Left lung (tissue), 10 donors: ENCODE results near the gene CARNS1. TPM values are rescaled to one million over a fixed set of nuclear protein-coding genes. Genes with fewer than 3 reads are reported as not detected.

Experiments
- ATAC-seq: fragments of 200-7000 bp; cut with Tn5 transposase; one replicate; pipeline ENCODE4 v1.9.1; 2020; ENCODE audit warnings: moderate library complexity
- DNase-seq, 4 donors: peaks; one replicate each; pipeline ENCODE4 v3.0.0-alpha.2; 2013 to 2020
- H3K27ac ChIP-seq, 2 donors: fragments of 200-600 bp; sonication (generic) in 1 of 2; one replicate each; pipeline versions ENCODE4 v1.5.0 to v1.8.0; 2020 to 2021
- H3K27me3 ChIP-seq, 2 donors: fragments of 200-600 bp; sonication (generic) in 1 of 2; one replicate each; pipeline versions ENCODE4 v1.5.0 to v1.8.0; 2020 to 2021
- H3K36me3 ChIP-seq, 2 donors: fragments of 200-600 bp; sonication (generic) in 1 of 2; one replicate each; pipeline versions ENCODE4 v1.5.0 to v1.8.0; 2020 to 2021
- H3K4me1 ChIP-seq, 2 donors: fragments of 200-600 bp; one replicate each; pipeline ENCODE4 v1.8.0; 2021
- H3K4me3 ChIP-seq, 2 donors: fragments of 200-600 bp; sonication (generic) in 1 of 2; one replicate each; pipeline versions ENCODE4 v1.5.0 to v1.8.0; 2020 to 2021; ENCODE audit warnings: mild to moderate bottlenecking in 1 of 2
- H3K9me3 ChIP-seq, 2 donors: fragments of 200-600 bp; sonication (generic) in 1 of 2; one replicate each; pipeline versions ENCODE4 v1.5.0 to v1.8.0; 2020 to 2021
- intact Hi-C, 2 donors: fragments of 100-400 bp; cut with DNase I; formaldehyde crosslinking; loops; one replicate each; pipeline versions ENCODE4 v1.11.2 to v1.14.2; 2022
- polyA plus RNA-seq, 6 donors: library from polyadenylated mRNA; unstranded; fragments of 120-200 nt; gene quantifications; one replicate each; pipeline ENCODE4 v1.2.1, GENCODE V29; 2013; ENCODE audit not compliant: insufficient read length in 6 of 6
- total RNA-seq, 2 donors: library from RNA; stranded (reverse); fragmentation: NEBNext Ultra II Directional; extraction: Animal tissue kit (Norgen Biotek cat#: 25700); gene quantifications; one replicate each; pipeline ENCODE4 v1.2.1, GENCODE V29; 2021
- TF ChIP-seq, protein P1 (sequence below), 2 donors: fragments of 200-600 bp; sonication (generic) in 1 of 2; IDR thresholded peaks; one replicate each; pipeline versions ENCODE4 v1.5.0 to v1.8.0; 2021; ENCODE audit warnings: antibody characterized with exemption in 2 of 2
- donor health status: DM: no; HTN: yes; CAD: no.
- donor health status: DM: no; HTN: no; CAD: no.

The CARNS1 gene
- total and polyA plus RNA-seq, 8 donors, result 0.71 to 5.6 (median 3.1) TPM

DNA sequence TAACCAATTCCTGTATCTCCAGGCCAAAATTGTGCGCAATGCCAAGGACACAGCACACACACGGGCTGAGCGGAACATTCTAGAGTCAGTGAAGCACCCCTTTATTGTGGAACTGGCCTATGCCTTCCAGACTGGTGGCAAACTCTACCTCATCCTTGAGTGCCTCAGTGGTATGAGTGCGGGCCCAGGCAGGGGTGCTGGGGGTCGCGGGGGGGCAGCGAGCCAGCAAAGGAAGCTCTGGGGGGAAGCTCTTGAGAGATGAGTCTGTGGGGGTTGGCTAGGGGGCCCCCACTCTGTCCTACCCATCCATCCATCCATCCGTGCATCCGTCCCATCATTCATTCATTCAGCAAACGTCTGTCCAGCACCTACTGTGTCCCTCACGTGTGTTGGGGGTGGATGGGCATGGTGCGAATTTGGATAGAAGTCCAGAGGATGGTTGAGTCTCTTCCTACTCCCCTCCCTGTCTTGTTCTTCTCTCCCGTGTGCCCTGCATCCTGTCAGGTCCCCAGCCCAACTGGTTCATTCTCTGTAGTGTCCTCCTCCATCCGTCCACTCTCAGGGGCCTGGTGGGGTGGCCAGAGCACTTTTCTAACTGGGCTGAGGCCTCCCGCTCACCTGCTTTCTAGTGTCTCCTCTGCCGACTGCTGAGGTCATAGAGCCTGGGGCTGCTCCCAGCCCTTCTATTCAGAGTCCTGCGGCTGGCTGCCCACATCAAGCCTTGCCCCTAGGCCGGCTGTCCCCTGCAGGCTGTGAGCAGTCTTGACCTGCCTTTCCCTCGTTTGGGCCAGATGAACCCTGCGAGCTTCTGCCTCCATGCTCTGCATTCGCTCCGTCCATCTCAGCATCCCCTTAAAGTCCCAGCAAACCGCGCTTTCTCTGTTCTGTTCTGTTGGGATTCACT, 16.1 kb downstream of the CARNS1 start:
- Histone ChIP-seq H3K36me3 (peaks cover 0 to 71% of the 10 kb centered on the region in 2 donors), H3K4me3 (no peak overlapping the region), H3K4me1 (peaks cover 12 to 37% of the 10 kb centered on the region in 2 donors), H3K27ac (no peak overlapping the region), H3K9me3 (no peaks in the 10 kb centered on the region), H3K27me3 (no peaks in the 10 kb centered on the region)
- intact Hi-C loops, result no loop called here
- ATAC-seq (no peak), DNase-seq (no peak)
- TF ChIP-seq, protein P1, sequence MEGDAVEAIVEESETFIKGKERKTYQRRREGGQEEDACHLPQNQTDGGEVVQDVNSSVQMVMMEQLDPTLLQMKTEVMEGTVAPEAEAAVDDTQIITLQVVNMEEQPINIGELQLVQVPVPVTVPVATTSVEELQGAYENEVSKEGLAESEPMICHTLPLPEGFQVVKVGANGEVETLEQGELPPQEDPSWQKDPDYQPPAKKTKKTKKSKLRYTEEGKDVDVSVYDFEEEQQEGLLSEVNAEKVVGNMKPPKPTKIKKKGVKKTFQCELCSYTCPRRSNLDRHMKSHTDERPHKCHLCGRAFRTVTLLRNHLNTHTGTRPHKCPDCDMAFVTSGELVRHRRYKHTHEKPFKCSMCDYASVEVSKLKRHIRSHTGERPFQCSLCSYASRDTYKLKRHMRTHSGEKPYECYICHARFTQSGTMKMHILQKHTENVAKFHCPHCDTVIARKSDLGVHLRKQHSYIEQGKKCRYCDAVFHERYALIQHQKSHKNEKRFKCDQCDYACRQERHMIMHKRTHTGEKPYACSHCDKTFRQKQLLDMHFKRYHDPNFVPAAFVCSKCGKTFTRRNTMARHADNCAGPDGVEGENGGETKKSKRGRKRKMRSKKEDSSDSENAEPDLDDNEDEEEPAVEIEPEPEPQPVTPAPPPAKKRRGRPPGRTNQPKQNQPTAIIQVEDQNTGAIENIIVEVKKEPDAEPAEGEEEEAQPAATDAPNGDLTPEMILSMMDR (IDR thresholded peaks at IDR 0.05), result no peak

DNA sequence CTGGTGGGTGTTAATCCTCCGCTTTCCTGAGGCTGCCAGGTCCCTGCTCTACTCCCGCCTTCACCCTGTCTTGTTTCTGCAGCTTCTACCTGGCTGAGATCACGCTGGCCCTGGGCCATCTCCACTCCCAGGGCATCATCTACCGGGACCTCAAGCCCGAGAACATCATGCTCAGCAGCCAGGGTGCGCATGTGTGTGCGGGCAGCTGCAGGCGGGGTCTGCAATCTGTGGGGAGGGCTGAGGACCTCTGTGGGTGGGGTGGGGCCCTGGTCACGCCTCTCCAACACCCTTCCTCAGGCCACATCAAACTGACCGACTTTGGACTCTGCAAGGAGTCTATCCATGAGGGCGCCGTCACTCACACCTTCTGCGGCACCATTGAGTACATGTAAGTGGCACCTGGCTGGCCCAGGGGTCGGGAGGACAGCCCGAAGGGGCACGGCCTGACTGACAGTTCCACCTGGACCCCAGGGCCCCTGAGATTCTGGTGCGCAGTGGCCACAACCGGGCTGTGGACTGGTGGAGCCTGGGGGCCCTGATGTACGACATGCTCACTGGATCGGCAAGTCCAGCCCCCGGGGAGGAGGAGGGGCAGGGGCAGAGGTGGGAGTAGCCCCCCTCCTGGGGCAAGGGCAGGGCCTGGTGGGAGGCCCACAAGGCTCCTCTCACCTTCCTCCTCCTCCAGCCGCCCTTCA, 17.3 kb downstream of the CARNS1 start:
- ATAC-seq, result no peak
- peak in 1 of 4 donors; percentile 76 for DNase-seq
- Histone ChIP-seq H3K4me3 (no peak overlapping the region), H3K27me3 (no peaks in the 10 kb centered on the region), H3K9me3 (no peaks in the 10 kb centered on the region), H3K27ac (no peak overlapping the region), H3K36me3 (peaks cover 0 to 79% of the 10 kb centered on the region in 2 donors), H3K4me1 (peaks cover 7 to 40% of the 10 kb centered on the region in 2 donors)
- TF ChIP-seq, protein P1 (IDR thresholded peaks at IDR 0.05), result no peak
- intact Hi-C loops, result no loop called here

DNA sequence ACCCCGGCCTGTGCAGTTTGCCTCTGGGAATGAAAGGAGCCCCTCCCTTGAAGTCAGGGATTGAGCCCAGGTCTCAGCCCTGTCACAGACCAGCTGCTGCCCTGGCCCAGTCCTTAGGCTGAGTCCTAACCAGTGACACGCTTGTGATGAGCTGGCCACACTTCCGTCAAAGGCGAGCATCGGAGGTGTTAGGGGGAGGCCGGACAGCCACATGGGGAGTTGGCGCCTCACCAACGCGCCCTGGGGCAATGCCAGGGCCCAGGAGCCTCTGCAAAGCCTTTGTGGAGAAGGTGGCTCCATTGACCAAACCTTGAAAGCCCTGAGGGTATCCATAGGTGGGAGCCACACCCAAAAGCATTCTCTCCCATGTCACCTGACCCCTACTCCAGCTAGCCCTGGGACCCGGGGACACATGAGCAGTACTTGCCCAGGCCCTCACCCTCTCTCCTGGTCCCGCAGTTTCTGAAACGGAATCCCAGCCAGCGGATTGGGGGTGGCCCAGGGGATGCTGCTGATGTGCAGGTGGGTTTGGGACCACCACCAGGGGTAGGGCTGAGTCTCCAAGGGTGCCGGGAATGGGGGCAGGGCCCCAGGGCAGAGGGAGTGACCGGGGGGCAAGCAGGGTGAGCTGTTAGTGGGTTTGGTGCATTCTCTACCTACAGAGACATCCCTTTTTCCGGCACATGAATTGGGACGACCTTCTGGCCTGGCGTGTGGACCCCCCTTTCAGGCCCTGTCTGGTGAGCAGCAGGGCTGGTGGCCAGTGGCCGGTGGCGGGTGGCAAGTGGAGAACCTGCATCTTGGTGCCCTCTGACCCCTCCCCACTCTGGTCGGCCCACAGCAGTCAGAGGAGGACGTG, 18.3 kb downstream of the CARNS1 start:
- peaks cover 0 to 88% of the 10 kb centered on the region in 2 donors for H3K36me3 ChIP-seq
- TF ChIP-seq, protein P1 (IDR thresholded peaks at IDR 0.05), result no peak
- intact Hi-C loops, result no loop called here
- H3K4me1 ChIP-seq, result peaks cover 7 to 42% of the 10 kb centered on the region in 2 donors
- H3K9me3 ChIP-seq, result no peaks in the 10 kb centered on the region
- H3K27me3 ChIP-seq, result no peaks in the 10 kb centered on the region
- ATAC-seq (no peak), DNase-seq (no peak)
- no peak overlapping the region for H3K27ac ChIP-seq
- H3K4me3 ChIP-seq, result no peak overlapping the region

GRCh38 chr11:67434395-67434881, 19.0 kb downstream of the CARNS1 start:
- Histone ChIP-seq H3K9me3 (no peaks in the 10 kb centered on the region), H3K27me3 (no peaks in the 10 kb centered on the region), H3K36me3 (peaks cover 0 to 94% of the 10 kb centered on the region in 2 donors), H3K4me1 (peaks cover 1 to 42% of the 10 kb centered on the region in 2 donors), H3K27ac (no peak overlapping the region), H3K4me3 (no peak overlapping the region)
- DNase-seq (peak in 1 of 4 donors; percentile 76), ATAC-seq (no peak)
- TF ChIP-seq, protein P1 (IDR thresholded peaks at IDR 0.05), result no peak
- intact Hi-C loops, result no loop called here
